GM12892 (cell line): ENCODE data around the gene S100PBP.
A peak's percentile ranks its signal among the peaks of the same experiment; 100 is the strongest.
"Not testable (repeated sequence)": the region's sequence is repeated elsewhere in the genome, so short reads cannot be mapped to it uniquely, and the experiment has no call there.

Experiments
- DNase-seq: peaks from one replicate; pipeline ENCODE4 v3.0.0; 2011; ENCODE audit not compliant: insufficient read length
- FAIRE-seq: peaks from 2 replicates; lab custom pipeline; 2011; peaks lifted over from hg19 to GRCh38; lab: Jason Lieb, UNC
- POLR2A ChIP-seq: IDR thresholded peaks from 2 replicates; pipeline ENCODE4 v1.6.1; 2011; ENCODE audit warnings: low read depth, low read length, control low read depth
- POLR2AphosphoS5 ChIP-seq: IDR thresholded peaks from 2 replicates; pipeline ENCODE4 v1.6.1; 2011; ENCODE audit warnings: low read depth, low read length, control low read depth
- TAF1 ChIP-seq: IDR thresholded peaks from 2 replicates; pipeline ENCODE4 v1.6.1; 2011; ENCODE audit warnings: low read depth, mild to moderate bottlenecking, control low read depth, low read length, borderline replicate concordance

Gene S100PBP

DNA sequence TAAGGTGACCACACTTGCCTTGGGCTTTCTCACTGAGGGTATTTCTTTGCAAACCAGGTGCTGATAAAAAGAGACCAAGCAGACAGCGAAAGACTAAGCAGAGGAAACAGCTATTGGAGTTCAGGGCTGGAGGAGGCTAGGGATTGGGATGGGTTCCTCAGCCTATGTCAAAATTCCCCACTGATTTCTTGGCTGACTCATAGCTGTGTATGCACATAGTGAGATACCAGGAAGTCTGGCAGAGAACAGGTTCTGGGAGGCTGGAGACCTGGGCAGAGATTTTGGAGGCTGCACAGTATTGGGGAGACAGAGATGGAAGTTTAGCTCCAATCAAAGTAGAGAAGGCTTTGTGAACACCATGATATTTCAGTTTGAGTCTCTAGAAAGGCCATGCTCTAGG, 25.6 kb upstream of the S100PBP start:
- TF ChIP-seq TAF1 = no peak
- FAIRE-seq (no peak), DNase-seq (no peak)

DNA sequence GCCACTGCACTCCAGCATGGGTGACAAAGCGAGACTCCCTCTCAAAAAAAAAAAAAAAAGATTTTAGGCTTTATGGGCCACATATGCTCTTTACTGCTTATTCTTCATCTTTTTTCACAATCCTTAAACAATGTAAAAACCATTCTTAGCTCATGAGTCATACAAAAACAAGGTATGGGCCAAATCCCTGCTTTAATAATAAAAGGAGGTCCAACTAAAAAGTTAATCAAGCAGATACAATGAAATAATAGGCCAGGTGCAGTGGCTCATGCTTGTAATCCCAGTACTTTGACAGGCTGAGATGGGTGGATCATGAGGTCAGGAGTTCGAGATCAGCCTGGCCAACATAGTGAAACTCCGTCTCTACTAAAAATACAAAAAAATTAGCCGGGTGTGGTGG, 21.7 kb upstream of the S100PBP start:
- FAIRE-seq, DNase-seq: not testable (repeated sequence)

DNA sequence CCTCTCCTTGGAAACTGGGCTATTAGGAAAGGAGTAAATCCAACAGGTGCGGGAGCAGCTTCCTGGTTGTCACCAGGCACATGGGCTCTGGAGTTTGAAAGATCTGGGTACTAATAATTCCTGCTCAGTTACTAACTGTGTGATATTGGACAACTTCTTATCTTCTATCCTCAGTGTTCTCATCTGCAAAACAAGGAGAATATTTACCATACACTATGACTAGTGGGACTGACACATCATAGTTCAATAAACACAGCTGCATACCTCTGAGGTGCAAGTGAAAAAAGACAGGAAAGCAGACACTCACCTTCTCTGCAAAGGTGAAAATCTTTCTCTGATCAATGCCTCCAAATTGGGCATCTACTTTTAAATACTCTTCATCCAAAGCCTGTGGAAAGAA, 20.0 kb upstream of the S100PBP start:
- DNase-seq (no peak), FAIRE-seq (no peak)
- TF ChIP-seq POLR2AphosphoS5 (no peak), POLR2A (no peak), TAF1 (no peak)

GRCh38 chr1:32798191-32798590, 19.3 kb upstream of the S100PBP start:
- FAIRE-seq (no peak), DNase-seq (no peak)
- no peak for TF ChIP-seq TAF1
- TF ChIP-seq POLR2A = no peak
- TF ChIP-seq POLR2AphosphoS5 = no peak

DNA sequence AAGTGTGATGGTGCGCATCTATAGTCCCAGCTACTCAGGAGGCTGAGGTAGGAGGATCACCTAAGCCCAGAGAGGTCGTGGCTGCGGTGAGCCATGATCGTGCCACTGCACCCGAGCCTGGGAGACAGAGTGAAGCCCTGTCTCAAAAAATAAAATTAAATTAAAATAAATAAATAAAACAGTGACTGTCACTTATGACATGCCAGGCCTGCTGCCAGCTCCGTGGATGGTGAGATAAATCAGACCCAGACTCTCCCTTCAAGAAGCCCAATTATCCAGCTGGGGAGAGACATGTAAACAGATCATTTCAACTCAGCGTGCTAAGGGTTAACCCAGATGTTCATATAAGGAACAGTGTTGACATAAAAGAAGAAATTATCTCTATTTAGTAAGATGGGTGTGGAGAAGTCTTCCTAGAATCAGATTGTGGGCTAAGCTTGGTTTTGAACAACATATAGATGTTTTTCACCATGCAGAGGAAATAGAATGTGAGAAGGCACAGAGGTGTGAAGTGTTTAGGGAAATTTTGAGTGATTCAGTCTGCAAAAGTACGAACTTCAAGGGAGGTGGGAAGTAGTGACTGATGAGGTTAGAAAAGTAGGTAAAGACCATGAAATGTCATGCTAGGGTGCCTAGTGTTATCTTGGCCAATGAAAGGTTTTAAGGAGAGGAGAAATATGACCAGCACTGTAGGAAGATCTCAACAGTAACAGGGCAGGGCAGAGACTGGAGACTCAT, 18.6 kb upstream of the S100PBP start:
- DNase-seq (no peak), FAIRE-seq (peak; percentile 72)
- TF ChIP-seq TAF1 (no peak), POLR2AphosphoS5 (no peak), POLR2A (no peak)

DNA sequence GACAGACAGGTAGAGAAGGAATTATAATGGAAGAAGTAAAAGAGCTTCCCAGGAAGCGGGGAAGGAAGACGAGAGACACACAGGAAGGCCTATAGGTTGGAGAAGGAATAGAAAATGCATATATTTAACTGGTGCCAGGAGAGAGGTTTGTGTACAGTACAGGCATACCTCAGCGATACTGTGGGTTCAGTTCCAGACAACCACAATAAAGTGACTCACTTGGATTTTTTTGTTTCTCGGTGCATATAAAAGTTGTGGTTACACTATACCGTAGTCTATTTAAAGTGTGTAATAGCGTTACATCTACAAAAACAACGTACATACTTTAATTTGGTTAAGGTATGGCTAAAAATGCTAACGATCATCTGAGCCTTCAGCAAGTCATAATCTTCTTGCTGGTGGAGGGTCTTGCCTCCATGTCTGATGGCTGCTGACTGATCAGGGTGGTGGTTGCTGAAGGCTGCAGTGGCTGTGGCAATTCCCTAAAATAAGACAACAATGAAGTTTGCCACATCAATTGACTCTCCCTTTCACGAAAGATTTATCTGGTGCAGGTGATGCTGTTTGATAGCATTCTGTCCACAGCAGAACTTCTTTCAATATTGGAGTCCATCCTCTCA, 16.2 kb upstream of the S100PBP start:
- TF ChIP-seq TAF1 = no peak
- no peak for TF ChIP-seq POLR2A
- no peak for TF ChIP-seq POLR2AphosphoS5
- DNase-seq (no peak), FAIRE-seq (no peak)

DNA sequence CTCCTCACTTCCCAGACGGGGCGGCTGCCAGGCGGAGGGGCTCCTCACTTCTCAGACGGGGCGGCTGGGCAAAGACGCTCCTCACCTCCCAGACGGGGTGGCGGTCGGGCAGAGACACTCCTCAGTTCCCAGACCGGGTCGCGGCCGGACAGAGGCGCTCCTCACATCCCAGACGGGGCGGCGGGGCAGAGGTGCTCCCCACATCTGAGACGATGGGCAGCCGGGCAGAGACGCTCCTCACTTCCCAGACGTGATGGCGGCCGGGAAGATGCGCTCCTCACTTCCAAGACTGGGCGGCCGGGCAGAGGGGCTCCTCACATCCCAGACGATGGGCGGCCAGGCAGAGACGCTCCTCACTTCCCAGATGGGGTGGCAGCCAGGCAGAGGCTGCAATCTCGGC, 13.0 kb upstream of the S100PBP start:
- FAIRE-seq = not testable (repeated sequence)

DNA sequence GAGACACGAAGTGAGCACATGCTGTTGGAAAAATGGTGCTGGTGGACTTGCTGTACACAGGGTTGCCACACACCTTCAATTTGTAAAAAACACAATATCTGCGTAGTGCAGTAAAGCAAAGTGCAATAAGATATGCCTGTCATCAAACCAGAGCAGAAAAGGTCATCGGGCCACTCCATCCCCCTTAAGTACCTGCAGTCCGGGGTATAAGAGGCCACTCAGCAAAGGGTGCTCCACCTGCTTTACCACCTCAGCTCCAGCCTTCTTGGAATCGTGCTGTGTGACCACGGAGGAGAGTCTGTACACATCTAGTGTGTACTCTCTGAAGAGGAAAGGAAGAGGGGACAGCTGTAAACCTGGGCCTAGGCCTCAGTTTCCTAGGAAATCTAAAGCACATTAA, 11.2 kb upstream of the S100PBP start:
- FAIRE-seq (no peak), DNase-seq (no peak)
- TF ChIP-seq POLR2AphosphoS5 (0 out of 2 replicates have a peak, but pooled peaks have one; percentile 13), TAF1 (no peak)

More for the DNA sequence above, 13.0 kb upstream of the S100PBP start:
- not testable (repeated sequence) for DNase-seq

DNA sequence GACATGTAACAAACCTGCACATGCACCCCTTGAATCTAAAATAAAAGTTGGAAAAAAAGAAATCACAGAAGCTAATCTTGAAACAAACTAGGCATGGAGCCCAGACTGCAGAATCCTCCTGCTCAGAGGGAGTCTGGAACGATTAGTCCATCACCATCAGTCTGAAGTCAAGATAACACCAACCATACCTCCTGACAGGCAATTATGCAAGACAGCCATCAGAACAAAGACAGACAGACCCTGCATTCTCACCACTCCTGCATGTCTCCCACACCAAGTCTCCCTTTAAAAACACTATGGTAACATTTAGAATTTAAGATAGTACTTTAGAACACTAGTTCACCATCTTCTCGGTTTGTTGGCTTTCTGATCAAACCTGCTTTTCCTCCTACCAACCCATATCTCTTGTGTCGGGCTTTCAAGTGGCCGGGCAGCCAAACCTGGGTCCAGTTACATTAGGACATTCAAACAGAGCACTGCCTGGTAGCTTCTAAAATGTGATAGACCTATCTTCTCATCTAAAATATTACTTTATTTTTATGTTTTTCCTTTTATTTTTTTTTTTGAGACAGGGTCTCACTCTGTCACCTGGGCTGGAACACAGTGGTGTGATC, 10.4 kb upstream of the S100PBP start:
- FAIRE-seq (no peak), DNase-seq (no peak)
- no peak for TF ChIP-seq POLR2A

DNA sequence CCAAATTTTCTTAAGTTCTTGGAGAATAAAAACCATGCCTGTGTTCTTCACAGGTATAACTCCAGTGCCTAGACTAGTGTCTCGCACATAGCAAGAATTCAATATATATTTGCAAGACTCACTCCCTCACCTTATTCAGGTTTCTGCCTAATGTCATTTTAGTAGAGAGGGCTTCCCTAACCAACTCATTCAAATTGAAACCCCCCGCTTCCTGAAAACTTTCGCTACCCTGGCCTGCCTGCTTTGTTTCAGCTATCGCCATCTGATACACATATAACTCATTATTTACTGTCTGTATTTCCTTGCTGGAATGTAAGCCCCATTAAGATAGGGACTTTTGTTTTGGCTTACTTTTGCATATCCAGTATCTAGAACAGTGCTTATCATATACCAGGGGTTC, 8.9 kb upstream of the S100PBP start:
- DNase-seq = no peak
- no peak for FAIRE-seq
- TF ChIP-seq POLR2AphosphoS5 (no peak), TAF1 (no peak), POLR2A (no peak)

DNA sequence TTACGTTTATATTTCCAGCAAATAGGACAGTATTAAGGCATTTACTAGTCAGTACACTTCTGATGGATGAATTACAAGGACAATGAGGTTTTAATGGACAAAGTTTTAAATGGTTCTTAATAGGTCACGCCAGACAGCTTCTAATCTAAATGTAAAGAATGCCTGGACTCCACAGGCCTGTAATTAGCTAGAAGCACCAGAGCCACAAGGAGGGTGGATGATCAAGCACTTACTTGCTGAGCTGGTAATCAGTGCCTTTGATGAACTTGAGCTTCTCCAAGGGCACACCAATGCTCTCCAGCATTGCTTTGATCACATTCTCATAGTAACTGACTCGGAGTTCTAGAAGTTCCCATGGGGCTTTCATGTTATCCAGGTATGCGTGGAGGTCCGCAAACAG, 7.1 kb upstream of the S100PBP start:
- no peak for DNase-seq
- FAIRE-seq = no peak
- TF ChIP-seq POLR2AphosphoS5 (no peak), TAF1 (no peak), POLR2A (no peak)

DNA sequence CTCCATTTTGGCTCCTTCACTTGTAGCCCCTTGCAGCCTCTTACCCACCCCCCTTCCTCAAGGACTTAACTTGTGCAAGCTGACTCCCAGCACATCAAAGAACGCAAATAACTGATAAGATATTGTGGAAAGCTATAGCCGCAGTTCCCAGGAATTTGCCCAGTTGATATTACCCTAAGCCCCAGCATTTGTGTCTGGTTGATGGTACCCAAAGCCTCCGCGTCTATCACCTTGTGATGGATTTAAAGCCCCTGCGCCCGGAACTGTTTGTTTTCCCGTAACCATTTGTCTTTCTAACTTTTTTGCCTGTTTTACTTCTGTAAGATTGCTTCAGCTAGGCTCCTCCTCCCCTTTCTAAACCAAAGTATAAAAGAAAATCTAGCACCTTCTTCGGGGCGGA, 6.2 kb upstream of the S100PBP start:
- FAIRE-seq = no peak

More for the DNA sequence above, 6.2 kb upstream of the S100PBP start:
- TF ChIP-seq POLR2A = no peak
- TF ChIP-seq TAF1 = no peak
- no peak for TF ChIP-seq POLR2AphosphoS5
- no peak for DNase-seq
